NCI-H2171 treated with DMSO at 0.1 percent for 48 hours (cell line): ENCODE data around the gene SSBP2.
A peak's percentile ranks its signal among the peaks of the same experiment; 100 is the strongest.
"Not testable (repeated sequence)": the region's sequence is repeated elsewhere in the genome, so short reads cannot be mapped to it uniquely, and the experiment has no call there.

Source experiments
- DNase-seq: peaks from one replicate; lab custom pipeline; 2025; lab: John Stamatoyannopoulos, UW

Gene SSBP2

GRCh38 chr5:81657386-81657785 lies 93.5 kb downstream of the SSBP2 start:
- no peak for DNase-seq

DNA sequence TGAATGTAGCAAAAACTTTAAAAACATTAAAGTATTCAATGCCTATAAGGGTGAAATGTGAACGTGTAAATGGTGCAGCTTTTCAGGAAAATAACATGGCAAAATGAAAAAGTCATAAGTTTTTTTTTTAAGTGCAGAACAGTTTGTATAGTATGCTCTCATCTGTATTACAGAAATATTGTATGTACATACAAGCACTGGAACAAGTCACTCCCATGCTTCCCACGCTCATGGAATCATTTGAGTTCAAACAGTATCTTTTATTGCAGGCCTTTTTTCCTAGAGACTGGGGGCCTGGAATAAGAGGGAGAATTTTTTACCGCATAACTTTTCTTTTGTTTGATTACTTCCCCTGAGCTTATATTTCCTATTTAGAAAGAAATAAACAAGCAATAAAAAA lies 94.1 kb downstream of the SSBP2 start:
- DNase-seq: no peak

GRCh38 chr5:81650987-81651386 lies 99.9 kb downstream of the SSBP2 start:
- DNase-seq: no peak

DNA sequence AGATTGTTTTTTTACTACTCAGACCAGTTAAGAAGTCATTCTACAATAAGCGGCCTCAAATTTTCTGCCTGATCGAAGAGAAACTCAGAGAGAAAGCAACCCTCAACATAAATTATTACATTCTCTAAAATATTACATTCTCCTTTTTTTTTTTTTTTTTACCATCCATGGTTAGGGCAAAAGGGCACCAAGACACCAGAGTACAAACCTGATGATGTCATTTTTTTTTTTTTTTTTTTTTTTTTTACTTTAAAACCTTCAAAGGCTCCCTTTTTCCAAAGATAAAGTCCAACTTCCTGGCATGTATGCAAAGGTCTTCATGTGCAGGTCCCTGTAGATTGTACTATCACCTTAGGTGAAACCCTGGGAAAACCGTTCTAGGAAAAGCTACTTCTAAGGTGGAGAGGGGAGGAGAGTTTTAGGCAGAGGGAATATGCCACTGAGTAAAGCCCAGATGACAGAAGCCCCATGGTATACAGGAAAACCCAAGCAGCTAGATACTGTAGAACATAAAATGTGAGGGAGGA lies 104.4 kb downstream of the SSBP2 start:
- no peak for DNase-seq

DNA sequence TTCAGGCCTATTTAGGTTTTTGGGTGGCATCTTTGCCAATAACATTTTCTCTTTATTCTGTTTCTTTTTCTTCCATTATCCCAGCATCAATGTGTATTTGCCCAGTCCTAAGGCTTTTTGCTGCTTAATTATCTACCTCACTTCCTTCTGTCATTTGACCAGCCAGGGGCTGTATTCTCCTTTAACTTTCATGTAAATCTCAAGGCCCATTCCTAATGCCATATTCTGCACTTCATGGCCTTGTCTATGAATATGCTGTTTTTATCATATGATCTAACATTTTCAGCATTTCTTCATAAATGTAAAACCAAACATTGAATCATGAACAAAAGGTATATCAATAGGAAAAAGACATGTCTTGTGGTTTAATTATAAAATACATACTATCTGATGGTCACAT lies 108.7 kb downstream of the SSBP2 start:
- DNase-seq: no peak

GRCh38 chr5:81639556-81639955 lies 111.3 kb downstream of the SSBP2 start:
- no peak for DNase-seq

GRCh38 chr5:81638471-81638870 lies 112.4 kb downstream of the SSBP2 start:
- no peak for DNase-seq

DNA sequence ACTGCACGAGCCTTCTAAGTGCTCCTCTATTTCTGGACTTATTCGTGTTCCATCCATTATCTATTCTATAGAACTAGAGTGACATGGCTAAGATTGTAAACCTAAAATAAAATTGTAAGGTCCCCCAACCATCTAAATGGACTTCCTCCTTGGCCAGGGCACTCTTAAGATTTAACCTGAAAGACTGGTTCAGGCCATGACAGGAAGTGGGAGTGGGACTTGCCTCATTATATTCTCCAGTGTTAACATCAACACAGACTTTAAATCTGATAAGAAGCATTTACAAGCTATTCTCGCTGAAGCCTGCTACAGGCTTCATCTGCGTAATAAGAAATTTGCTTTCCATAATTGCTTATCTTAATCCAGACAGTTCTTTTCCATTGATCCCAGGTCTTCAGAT lies 117.0 kb downstream of the SSBP2 start:
- no peak for DNase-seq

GRCh38 chr5:81633471-81633870 lies 117.4 kb downstream of the SSBP2 start:
- peak; percentile 0 for DNase-seq

DNA sequence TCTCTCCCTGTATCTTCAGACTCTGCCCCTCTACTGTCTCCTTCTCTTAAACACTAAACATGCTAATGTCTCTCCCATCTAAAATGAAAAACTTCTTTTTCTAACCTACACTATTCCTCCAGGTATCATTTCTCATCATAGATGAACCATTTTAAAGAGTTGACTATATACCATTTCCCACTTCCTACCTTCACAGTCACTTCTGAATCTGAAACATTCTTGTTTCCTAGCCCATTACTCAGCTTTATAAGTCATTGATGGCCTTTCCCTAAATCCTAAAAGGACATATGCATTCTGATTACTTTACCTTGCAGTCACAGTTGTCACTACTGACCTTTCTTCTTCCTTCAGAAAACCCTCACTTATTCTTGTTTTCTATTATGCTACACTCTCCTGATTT lies 118.2 kb downstream of the SSBP2 start:
- DNase-seq: no peak

GRCh38 chr5:81631621-81632020 lies 119.3 kb downstream of the SSBP2 start:
- DNase-seq: no peak

DNA sequence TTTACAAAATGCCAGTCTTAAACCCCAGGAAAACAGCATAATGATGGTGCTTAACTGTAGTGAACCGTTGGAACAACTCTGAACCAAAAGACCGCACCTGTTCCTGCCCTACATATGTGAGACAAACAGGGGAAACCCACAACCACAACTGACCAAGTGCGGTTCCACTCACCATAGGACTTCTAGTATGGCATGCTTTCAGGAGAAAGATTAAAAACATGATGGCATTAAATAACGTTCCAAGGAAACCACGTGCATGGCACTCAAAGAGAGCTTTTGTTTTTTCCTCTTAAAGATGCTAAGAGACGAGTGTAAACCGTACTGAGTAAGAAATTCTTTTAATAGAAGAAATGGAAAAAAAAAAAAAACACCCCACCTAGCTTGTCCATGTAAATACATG lies 119.8 kb downstream of the SSBP2 start:
- DNase-seq: no peak

GRCh38 chr5:81630684-81631083 lies 120.2 kb downstream of the SSBP2 start:
- DNase-seq: no peak

GRCh38 chr5:81629986-81630385 lies 120.9 kb downstream of the SSBP2 start:
- no peak for DNase-seq

GRCh38 chr5:81628061-81628460 lies 122.8 kb downstream of the SSBP2 start:
- DNase-seq: not testable (repeated sequence)

- DNase-seq: no peak
These were observed 124.4 kb downstream of the SSBP2 start for GRCh38 chr5:81626524-81626923.

- no peak for DNase-seq
These were observed 141.0 kb downstream of the SSBP2 start for GRCh38 chr5:81609810-81610375.

GRCh38 chr5:81608976-81609375 lies 141.9 kb downstream of the SSBP2 start:
- DNase-seq: no peak

GRCh38 chr5:81607693-81608092 lies 143.2 kb downstream of the SSBP2 start:
- DNase-seq: no peak

DNA sequence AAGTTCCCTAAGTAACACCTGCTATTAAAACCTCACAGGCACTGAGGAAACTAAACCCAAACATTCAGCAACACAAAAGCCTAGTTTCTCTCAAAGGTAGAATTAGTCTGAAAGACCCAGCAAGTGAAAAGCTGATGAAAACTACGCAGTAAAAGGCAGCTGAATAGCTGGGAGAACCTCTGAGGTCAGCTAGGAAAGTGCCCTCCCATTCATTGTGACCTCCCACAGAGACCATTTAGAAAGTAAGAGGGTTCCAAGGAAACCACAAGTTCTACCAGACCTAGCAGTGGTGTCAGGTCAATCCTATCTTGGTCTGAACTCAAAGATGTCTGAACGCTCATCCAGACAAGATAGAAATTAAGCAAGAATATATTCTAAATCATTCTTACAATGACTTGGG lies 144.7 kb downstream of the SSBP2 start:
- DNase-seq: no peak

DNA sequence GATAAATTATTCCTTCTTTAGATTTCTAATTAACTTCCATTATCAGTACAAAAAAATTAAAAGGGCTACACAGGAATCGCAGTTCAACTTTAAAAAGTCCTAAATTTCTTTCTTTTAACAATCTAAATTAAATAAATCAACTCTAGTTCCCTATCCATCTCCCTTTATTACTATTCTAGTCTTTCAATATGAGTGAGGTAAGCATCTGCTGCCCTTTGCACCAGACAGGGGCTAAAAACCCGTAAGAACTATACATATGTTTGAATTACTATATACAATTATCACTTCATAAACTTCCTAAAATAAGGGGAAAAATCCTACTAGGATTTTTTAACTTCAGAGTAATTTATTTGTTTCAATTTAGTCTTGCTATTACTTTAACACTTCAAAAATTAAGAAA lies 145.6 kb downstream of the SSBP2 start:
- no peak for DNase-seq

DNA sequence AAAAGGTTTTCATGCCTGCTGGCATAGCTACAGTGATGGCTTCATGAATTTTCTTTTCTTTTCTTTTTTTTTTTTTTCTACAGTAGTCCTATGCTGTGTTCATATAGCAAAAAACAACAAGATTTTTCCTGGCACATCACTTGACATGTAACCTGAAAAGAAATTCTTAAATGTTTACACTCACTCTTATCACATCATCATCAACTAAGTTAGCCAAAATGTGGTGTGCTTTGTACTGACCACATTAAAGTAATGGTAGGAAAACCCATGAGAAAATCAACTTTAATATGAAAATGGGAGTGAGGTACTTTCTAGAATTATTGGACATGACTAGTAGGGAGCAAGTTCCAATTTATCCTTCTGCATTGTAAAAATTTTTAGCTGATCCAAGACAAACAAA lies 146.7 kb downstream of the SSBP2 start:
- DNase-seq: no peak

DNA sequence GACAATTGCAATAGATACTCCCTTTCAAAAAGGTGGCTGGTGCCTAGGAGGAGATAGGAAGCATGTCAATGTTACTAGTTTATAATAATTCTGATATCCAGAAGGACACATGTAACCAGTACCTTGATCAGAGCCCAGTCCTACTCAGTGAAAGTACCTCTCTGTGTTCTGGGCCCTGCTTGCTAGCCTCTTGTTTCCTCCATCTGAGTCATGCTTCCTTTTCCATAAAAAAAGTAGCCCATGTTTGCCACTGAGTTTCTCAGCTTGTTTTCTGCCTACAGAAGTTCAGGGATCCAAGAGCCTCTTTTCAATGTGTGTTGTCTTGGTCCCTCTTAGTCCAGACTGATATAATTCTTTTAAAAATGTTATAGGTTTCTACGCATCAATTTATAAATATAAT lies 149.0 kb downstream of the SSBP2 start:
- DNase-seq: no peak

DNA sequence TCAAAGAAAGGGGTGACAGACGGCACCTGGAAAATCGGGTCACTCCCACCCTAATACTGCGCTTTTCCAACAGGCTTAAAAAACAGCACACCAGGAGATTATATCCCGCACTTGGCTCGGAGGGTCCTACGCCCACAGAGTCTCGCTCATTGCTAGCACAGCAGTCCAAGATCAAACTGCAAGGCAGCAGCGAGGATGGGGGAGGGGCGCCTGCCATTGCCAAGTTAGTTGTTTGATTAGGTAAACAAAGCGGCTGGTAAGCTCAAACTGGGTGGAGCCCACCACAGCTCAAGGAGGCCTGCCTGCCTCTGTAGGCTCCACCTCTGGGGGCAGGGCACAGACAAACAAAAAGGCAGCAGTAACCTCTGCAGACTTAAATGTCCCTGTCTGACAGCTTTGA lies 158.8 kb downstream of the SSBP2 start:
- DNase-seq: not testable (repeated sequence)
